GM21576 (cell line): ENCODE results near the gene PLTP.
A peak's percentile ranks its signal among the peaks of the same experiment; 100 is the strongest.
"Not testable (repeated sequence)": the region's sequence is repeated elsewhere in the genome, so short reads cannot be mapped to it uniquely, and the experiment has no call there.

Experiments
- ATAC-seq: cut with Tn5 transposase; IDR thresholded peaks from one replicate; pipeline ENCODE4 v1.9.1; 2021; ENCODE audit warnings: mild to moderate bottlenecking, moderate library complexity; ENCODE audit not compliant: unreplicated experiment

Gene PLTP

DNA sequence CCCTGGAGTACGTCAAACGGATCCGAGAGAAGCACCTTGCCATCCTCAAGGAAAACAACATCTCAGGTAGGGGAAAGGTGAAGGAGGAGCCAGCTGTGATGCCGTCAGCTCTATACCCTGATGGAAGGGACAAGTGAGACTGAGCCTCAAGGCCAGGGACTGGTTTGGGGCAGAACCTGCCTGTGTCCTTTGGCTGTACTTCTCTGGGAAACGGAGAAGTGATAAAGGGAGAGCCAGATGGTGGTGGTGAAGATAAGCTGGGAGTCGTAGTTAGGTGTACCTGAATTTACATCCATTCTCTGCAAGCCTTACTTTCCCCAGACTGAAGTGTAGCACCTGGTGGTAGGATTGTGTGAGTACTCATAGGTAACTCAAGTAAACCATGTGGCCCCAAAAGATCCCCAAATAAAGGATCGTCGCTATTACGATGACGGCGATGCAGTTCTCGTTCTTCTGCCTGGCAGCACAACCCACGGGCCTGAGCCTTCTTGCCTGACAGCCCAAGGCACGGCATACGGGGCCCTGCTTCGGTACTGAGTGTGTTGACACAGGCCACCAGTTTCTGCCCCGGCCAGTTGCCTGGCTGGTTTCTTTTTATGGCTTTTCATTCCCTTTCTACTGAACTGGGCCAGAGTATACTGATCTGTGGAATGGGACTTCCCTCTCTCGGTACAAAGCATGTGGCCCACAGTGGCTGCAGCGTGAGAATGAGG lies 33.2 kb upstream of the PLTP start:
- no peak for ATAC-seq

DNA sequence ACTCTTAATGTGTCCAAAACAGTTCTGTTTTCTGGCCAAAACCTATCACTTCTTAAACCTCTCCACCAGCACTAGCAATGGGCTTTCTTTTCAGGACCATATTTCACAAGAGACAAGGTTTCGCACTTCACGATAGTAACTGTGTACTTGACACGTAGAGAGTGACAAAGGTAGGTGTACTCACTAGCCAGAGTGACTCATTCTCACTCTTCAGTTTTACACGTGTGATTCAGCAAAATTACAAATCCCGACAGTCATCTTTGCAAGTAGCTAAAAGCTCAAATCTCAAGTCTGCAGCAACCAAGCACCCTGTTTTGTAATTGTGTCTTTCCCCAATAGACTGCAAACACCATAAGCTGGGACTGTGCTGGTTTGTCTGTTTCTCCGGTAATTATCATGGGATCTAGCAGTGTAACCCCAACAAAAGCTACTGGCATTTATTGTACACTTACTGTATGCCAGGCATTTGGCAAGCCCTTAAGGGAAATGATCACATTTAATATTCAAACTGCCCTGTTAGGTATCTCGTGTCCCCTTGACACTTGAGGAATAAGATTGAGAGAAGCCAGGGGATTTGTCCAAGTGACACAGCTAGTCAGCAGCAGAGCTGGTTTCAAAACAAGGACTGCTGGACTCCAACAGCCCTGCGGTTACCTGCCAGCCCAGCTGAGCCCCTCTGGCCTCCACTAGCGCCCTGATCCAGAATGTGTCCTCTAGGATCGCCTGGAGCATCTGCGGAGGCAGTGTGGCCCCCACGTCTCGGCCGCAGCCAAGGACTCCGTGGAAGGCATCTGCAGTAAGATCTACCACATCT lies 32.4 kb upstream of the PLTP start:
- no peak for ATAC-seq

DNA sequence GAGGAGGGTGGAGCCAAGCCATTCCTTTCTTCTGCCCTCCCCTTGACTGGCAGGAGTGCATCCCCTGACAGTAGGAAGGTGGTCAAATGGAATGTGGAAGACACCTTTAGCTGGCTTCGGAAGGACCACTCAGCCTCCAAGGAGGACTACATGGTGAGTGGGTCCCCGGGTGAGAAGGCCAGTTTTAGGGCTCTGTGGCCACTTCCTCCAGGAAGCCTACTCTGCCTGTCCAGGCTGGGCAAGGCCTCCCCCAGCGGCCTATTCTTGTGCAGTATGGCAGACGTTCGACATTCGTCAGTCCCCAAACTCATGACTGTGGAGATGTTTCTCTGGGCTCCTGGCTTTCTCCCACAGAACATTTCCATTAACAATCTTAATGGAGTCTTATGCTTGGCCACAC lies 31.7 kb upstream of the PLTP start:
- no peak for ATAC-seq

DNA sequence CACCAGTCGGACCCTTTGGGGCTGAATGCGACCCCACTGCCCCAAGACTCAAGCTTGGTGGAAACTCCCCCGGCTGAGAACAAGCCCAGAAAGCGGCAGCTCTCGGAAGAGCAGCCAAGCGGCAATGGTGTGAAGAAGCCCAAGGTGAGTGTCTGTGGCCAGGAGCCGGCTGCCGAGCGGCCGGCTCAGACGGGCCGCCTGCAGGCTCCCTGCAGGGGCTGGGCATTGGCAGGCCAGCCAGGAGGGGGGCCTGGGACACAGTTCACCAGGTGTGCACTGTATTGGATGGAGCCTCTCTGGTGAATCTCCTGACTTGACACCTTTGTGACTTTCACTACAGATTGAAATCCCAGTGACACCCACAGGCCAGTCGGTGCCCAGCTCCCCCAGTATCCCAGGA lies 28.5 kb upstream of the PLTP start:
- ATAC-seq, result no peak

DNA sequence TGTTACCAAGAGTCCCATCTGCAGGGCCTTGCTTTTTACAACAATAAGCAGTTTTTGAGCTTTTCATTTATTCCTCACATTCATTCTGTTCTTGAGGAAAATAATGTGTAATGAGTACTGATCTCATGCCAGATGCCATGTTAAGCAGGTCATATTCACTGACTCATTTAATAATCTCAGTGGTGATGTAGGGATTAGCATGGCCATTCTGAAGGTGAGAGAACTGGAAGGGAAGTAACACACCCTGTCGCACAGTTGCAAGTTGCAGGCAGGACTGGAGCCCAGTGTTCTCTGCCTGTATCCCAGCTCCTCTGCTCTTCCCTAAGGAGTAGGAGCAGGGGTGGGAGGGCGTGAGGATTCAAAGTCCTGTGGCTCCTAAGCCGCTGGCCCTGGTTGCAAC lies 28.1 kb upstream of the PLTP start:
- no peak for ATAC-seq

DNA sequence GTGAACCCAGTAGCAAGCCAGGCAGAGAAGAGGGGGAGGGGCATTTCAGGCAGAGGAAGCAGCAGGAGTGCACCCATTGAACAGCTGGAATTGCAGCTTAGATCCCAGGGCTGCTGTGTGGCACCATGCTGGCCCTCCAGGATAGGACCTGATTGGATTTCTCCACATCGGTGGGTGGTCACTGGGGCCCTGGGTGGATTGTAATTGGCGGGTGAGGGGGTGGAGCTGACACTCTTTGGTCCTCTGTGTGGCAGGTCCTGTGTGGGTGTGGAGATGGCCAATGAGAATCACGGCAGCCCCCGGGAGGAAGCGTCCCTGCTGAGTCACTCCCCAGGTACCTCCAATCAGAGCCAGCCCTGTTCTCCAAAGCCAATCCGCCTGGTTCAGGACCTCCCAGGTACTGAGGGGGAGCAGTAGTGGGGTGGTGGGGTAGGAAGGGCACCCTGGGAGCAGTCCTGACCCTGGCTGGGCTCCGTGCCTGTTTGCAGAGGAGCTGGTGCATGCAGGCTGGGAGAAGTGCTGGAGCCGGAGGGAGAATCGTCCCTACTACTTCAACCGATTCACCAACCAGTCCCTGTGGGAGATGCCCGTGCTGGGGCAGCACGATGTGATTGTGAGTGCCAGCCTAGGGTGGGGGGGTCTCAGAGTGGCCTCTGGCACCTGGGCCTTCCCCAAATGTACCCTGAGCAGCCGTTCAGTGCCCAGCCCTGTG lies 26.9 kb upstream of the PLTP start:
- ATAC-seq, result no peak

DNA sequence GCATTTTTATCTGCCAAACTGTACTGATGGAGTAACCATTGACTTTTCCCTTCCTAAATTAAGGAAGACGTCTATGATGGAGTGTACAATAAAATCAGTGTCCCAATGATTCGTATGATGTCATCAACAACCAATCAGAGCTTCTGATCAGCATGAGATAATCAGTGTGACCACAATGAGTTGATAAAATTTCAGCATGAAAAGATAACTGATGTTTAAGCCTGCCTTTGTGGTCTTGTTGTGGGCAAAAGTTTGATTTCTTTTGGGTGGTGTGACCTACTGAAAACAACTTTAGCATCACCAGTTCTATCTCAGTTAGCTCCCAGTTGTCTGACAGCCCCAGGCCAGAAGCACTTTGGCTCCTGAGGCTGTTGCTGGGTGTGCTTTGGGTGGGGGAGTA lies 25.8 kb upstream of the PLTP start:
- no peak for ATAC-seq

DNA sequence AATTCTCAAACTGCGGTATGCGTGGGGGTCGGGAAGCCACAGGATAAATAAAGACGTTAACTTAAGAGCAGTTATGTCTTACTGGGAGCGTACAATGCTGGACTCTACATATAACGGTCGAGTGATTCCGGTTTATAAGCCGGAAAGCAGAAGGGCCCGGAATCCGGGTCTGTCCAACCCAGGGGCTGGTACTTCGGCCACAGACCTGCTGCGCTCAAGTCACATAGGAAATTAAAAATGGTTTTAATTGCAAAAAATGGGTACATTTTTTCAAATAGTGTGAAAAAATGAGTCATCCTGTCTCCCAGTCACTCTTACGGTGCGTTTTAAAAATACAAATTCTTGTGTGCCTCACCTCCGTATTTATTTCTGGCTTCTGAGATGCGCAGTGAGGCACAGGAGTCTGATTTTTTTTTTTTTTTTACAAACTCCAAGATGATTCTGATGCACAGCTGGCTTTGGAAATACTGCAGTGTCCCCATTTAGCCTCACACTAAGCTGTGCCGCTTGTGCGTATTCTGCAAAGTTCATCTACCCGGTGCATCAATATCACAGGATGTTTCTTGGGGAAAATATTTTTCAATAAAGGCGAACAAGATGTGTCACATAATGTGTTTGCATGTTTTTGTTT lies 23.6 kb upstream of the PLTP start:
- peak; percentile 3 for ATAC-seq

DNA sequence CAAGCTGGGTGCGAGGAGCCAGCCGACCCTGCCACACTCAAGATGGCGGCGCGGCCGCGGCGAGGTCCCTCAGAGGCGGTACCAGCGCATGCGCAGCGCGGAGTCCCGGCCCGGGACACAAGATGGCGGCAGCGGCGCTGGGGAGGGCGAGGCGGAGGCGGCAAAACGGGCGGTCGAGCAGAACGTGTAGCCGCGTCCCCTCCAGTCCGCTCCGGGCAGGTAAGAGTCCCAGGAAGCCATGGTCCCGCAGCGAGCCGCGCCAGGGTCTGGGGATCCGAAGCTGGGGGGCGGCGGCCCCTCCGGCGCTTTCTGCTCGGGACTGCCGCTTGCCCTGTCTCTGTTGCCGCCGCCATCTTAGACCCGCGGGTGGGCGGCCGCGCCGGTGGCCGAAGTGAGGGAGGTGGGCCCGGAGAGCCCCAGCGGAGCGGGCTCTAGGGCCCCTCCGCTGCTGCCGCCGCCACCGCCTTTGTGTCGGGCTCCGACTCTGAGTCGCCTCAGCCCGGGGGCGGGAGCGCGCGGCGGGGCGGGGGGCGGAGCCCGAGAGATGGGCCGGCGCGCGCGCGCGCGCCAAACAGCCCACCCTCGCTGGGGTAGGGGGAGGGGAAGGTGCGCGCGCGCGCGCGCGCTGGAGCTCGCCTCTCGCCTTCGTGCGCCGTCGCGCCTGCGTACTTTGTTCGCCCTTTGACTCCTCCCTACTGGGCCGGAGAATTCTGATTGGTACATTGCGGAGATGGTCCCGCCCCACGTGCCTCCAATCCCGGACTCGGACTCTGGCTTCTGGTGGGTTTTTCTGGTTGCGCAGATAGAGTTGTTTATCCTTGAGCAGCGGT lies 22.8 kb upstream of the PLTP start, which contains the start of gene PCIF1:
TSS of gene PCIF1 (plus strand) at position 98 of the 830 bp plus-strand sequence. CDS start 4,317 bp downstream, outside the sequence.
- ATAC-seq, result peak; percentile 80

DNA sequence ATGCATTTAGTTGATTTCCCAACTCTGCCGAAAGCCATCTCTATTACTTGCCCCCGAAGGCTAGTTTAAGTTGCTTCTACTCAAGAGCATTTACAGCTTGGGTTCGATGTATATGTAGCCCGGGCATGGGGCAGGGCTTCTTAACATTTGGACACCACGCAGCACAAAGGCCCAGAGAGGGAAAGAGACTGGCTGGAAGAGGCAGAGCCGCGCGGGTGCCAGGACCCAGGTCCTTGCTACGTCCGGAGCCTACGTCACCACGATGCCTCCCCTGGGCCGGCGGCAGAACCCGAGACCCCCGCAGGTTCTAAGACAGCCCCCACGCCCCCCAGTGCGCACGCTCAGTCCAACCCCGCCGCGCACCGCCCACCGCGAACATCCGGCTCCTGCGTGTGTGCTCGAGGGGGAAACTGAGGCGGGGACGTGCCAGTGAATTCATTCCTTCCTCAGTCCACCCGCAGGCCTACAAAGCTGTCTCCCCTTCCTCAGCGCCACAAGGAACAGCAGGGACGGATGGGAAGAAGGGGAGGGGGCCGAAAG lies 22.2 kb upstream of the PLTP start:
- peak; percentile 16 for ATAC-seq

DNA sequence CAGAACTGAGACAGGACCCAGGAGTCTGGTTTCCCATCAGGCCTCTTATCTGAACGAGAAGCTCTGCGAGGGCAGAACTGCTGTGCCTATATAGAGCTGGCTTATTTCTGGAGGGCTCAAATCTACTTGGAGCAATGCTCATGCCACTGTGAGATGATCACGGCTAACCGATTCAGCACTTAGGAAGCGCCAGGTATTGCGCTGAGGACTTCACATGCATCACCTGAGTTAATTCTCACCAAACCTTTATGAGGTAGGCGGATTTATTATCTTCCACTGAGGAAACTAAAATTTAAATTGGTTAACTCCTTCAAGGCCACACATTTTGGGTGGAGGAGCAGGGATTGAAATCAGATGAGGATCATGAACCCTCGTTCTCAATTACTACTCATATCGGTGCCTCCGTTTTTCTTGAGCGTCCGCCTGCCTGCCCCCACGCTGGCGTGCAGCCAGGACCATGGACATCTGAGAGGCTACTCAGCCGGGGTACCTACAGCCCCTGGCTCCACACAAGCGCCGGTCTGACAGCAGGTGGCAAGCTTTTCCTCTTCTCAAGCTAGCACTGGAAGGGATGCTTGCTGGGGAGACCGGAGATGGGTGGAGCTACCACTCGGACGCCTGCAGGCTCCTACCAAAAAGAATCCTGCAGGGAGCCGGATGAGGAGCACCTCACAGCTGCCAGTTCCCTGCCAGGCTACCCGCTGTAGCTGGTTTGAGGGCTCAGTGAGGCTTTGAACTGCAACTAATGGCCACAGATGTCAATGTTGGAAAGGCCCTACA lies 21.5 kb upstream of the PLTP start:
- peak; percentile 34 for ATAC-seq

DNA sequence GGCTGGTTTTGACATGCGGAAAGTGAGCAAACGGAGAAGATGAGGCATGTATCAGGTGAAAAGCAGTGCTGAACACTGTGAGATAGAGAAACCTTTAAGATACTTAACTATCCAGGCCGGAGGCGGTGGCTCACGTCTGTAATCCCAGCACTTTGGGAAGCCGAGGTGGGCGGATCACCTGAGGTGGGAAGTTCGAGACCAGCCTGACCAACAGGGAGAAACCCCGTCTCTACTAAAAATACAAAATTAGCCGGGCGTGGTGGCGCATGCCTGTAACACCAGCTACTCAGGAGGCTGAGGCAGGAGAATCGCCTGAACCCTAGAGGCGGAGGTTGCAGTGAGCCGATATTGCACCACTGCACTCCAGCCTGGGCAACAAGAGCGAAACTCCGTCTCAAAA lies 19.7 kb upstream of the PLTP start:
- ATAC-seq, result not testable (repeated sequence)

DNA sequence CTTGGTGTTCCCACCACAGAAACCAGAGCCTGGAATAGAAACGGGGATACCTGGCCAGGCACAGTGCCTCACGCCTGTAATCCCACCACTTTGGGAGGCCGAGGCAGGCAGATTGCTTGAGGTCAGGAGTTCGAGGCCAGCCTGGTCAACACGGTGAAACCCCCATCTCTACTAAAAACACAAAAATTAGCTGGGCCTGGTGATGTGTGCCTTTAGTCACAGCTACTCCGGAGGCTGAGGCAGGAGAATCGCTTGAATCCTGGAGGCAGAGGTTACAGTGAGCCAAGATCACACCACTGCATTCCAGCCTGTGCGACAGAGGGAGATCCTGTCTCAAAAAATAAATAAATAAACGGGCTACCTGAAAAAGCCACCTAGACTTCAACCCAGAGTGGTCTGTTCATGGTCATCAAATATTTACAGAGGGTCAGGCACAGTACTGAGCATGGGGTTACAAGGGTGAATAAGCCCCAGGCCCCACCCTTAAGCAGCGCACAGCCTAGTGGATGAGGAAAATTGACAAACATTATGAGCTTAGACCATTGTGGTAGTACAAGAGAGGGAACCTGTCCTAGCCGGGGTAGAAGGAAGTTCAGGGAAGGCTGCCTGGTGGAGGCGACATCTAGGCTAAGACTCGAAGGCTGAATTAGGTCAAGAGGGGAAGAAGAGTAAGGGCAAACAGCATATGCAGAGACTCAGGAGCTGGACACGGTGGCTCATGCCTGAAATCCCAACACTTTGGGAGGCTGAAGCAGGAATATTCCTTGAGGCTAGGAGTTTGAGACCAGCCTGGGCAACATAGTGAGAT lies 15.3 kb upstream of the PLTP start:
- ATAC-seq, result no peak

DNA sequence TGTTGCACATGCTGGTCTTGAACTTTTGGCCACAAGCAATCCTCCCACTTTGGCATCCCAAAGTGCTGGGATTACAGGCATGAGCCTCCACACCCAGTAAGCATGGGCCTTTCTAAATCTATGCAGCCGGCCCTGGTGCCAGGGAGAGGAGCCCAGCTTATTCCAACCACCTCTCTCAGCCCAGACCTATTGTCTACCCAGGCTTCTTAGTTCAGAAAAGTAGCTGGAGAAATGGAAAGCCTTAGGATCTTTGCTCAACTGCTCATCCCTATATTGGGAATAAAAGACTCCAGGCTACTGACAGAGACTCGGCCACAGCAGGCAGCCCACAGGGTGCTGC lies 14.7 kb upstream of the PLTP start:
- ATAC-seq, result no peak

DNA sequence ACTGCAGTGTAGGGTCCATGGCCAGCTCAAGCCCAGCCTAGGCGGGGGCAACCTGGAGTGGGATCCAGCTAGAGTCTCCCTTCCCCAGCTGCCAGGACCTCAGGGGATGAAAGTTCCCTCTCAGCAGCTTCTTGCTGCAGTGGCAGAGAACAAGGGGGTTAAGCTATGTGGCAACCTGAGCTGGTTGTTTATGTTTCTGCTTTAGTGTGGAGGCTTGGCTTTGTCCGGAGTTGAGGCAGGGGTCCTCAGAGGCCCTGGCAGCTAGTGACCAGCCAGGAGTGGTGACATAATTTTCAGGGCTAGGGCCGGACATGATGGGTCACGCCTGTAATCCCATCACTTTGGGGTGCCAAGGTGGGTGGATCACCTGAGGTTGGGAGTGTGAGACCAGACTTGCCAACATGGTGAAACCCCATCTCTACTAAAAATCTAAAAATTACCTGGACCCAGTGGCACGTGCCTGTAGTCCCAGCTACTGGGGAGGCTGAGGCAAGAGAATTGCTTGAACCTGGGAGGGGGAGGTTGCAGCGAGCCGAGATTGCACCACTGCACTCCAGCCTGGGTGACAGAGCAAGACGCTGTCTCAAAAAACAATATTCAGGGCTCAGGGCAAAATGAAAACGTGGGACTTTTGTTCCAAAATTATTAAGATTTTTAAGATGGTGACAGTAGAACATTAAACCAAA lies 14.0 kb upstream of the PLTP start:
- ATAC-seq, result no peak

DNA sequence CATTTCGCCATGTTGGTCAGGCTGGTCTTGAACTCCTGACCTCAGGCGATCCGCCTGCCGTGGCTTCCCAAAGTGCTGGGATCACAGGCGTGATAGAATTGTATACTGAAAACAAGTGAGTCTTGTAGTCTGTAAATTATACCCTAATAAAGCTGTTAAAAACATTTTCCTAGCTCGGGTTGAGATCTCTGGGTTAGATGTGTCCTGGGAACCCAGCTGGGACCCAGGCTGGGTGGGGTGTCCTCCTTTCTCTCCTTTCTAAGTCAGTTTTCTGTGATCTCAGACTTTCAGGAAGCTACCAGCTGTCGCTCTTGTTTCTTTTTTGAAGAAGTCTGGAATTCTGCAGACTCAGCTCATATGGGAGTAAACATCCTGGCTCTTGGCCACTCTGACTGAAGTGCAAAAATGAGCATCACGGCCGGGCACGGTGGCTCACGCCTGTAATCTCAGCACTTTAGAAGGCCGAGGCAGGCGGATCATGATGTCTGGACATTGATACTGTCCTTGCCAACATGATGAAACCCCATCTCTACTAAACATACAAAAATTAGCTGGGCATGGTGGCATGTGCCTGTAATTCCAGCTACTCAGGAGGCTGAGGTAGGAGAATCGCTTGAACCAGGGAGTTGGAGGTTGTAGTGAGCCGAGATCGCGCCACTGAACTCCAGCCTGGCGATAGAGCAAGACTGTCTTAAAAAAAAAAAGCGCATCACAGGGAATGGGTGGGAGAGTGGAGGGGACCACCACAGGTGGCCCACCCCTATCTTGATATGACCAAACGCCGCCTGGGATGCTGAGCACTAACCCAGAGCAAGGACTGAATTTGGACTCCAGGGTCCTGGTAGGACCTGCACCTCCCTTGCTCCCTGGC lies 12.7 kb upstream of the PLTP start:
- no peak for ATAC-seq
